ENCODE measurements around the gene EYA4. TPM values are rescaled to one million over a fixed set of nuclear protein-coding genes. Genes with fewer than 3 reads are reported as not detected.
A peak's percentile ranks its signal among the peaks of the same experiment; 100 is the strongest.

The EYA4 gene
- total and polyA plus RNA-seq, 3 experiments from 2014 or later = not detected

DNA sequence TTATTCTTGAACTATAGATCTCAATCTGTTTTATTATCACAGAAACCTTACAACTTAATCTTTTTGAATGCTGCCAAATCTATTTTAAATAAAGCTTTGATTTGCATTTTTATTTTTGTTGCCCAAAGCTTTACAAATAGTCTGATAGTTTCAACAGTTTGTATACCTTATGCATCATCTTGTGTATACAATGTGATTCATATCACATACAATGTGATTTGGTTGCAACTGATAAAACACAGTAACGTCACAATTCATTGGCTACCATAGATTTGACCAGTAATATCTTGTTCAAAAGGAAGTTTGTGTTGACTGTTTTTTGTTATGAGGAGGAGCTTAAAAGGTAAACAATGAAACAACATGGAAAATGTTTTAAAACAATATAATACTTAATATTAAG, 110.9 kb downstream of the EYA4 start:
- Mint-ChIP-seq H3K27ac (no peak overlapping the region), H3K36me3 (no peaks in the 10 kb centered on the region), H3K27me3 (no peaks in the 10 kb centered on the region), H3K9me3 (no peaks in the 10 kb centered on the region), H3K4me1 (no peaks in the 10 kb centered on the region), H3K4me3 (no peak overlapping the region)
- POLR2A ChIA-PET = no interaction called here
- no peaks in the 10 kb centered on the region for H3K9me3 ChIP-seq (ENCODE audit: low read length)
- H3K27me3 ChIP-seq (ENCODE audit: insufficient read depth, low read length, poor library complexity, severe bottlenecking) = no peaks in the 10 kb centered on the region
- no peaks in the 10 kb centered on the region for H3K4me1 ChIP-seq (ENCODE audit: insufficient read depth, low read length)
- no peak overlapping the region for H3K27ac ChIP-seq (ENCODE audit: low read depth, low read length)
- DNase-seq = no peak
- H3K4me3 ChIP-seq (ENCODE audit: low read length) = no peak overlapping the region
- no peaks in the 10 kb centered on the region for H3K36me3 ChIP-seq (ENCODE audit: insufficient read depth, low read length)
- CTCF ChIA-PET = no interaction called here

GRCh38 chr6:133353061-133353460, 111.9 kb downstream of the EYA4 start:
- Histone ChIP-seq H3K27me3 (ENCODE audit: insufficient read depth, low read length, poor library complexity, severe bottlenecking) (no peaks in the 10 kb centered on the region), H3K4me1 (ENCODE audit: insufficient read depth, low read length) (no peaks in the 10 kb centered on the region), H3K27ac (ENCODE audit: low read depth, low read length) (no peak overlapping the region), H3K4me3 (ENCODE audit: low read length) (no peak overlapping the region), H3K9me3 (ENCODE audit: low read length) (no peaks in the 10 kb centered on the region), H3K36me3 (ENCODE audit: insufficient read depth, low read length) (no peaks in the 10 kb centered on the region)
- H3K4me1 Mint-ChIP-seq = no peaks in the 10 kb centered on the region
- ChIA-PET POLR2A (no interaction called here), CTCF (no interaction called here)
- DNase-seq = no peak
- H3K4me3 Mint-ChIP-seq = no peak overlapping the region
- no peaks in the 10 kb centered on the region for H3K36me3 Mint-ChIP-seq
- no peaks in the 10 kb centered on the region for H3K27me3 Mint-ChIP-seq
- no peaks in the 10 kb centered on the region for H3K9me3 Mint-ChIP-seq
- no peak overlapping the region for H3K27ac Mint-ChIP-seq

DNA sequence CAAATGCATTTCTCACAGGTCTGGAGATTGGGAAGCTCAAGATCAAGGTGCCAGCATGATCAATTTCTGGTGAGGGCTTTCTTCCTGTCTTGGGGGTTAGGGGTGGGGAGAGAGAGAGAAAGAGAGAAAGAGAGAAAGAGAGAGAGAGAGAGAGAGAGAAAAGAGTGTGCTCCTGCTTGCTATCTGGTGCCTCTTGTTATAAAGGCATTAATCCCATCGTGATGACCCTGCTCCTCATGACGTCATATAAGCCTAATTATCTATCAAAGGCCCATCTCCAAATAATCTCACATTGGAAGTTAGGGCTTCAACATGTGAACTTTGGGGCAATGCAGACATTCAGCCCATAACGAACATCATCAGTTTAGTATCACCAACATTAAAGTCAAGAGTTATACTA, 114.8 kb downstream of the EYA4 start:
- Mint-ChIP-seq H3K27me3 (no peaks in the 10 kb centered on the region), H3K4me1 (no peaks in the 10 kb centered on the region), H3K36me3 (no peaks in the 10 kb centered on the region), H3K9me3 (no peaks in the 10 kb centered on the region), H3K27ac (no peak overlapping the region), H3K4me3 (no peak overlapping the region)
- ChIA-PET POLR2A (no interaction called here), CTCF (no interaction called here)
- H3K4me3 ChIP-seq (ENCODE audit: low read length) = no peak overlapping the region
- no peaks in the 10 kb centered on the region for H3K36me3 ChIP-seq (ENCODE audit: insufficient read depth, low read length)
- no peaks in the 10 kb centered on the region for H3K9me3 ChIP-seq (ENCODE audit: low read length)
- H3K4me1 ChIP-seq (ENCODE audit: insufficient read depth, low read length) = no peaks in the 10 kb centered on the region
- no peaks in the 10 kb centered on the region for H3K27me3 ChIP-seq (ENCODE audit: insufficient read depth, low read length, poor library complexity, severe bottlenecking)
- no peak overlapping the region for H3K27ac ChIP-seq (ENCODE audit: low read depth, low read length)
- DNase-seq = no peak

GRCh38 chr6:133358574-133359150, 117.5 kb downstream of the EYA4 start:
- no peaks in the 10 kb centered on the region for H3K4me1 Mint-ChIP-seq
- no peak overlapping the region for H3K27ac Mint-ChIP-seq
- no peak overlapping the region for H3K4me3 Mint-ChIP-seq
- no peaks in the 10 kb centered on the region for H3K9me3 ChIP-seq (ENCODE audit: low read length)
- no peaks in the 10 kb centered on the region for H3K9me3 Mint-ChIP-seq
- no peak for DNase-seq
- no peaks in the 10 kb centered on the region for H3K36me3 Mint-ChIP-seq
- no peak overlapping the region for H3K27ac ChIP-seq (ENCODE audit: low read depth, low read length)
- ChIA-PET POLR2A (no interaction called here), CTCF (no interaction called here)
- H3K36me3 ChIP-seq (ENCODE audit: insufficient read depth, low read length) = no peaks in the 10 kb centered on the region
- H3K4me1 ChIP-seq (ENCODE audit: insufficient read depth, low read length) = no peaks in the 10 kb centered on the region
- no peak overlapping the region for H3K4me3 ChIP-seq (ENCODE audit: low read length)
- no peaks in the 10 kb centered on the region for H3K27me3 Mint-ChIP-seq
- H3K27me3 ChIP-seq (ENCODE audit: insufficient read depth, low read length, poor library complexity, severe bottlenecking) = no peaks in the 10 kb centered on the region

- H3K36me3 ChIP-seq (ENCODE audit: insufficient read depth, low read length) = no peaks in the 10 kb centered on the region
- no peaks in the 10 kb centered on the region for H3K9me3 Mint-ChIP-seq
- H3K4me3 ChIP-seq (ENCODE audit: low read length) = no peak overlapping the region
- no peak overlapping the region for H3K27ac ChIP-seq (ENCODE audit: low read depth, low read length)
- no peaks in the 10 kb centered on the region for H3K27me3 Mint-ChIP-seq
- ChIA-PET CTCF (no interaction called here), POLR2A (no interaction called here)
- no peaks in the 10 kb centered on the region for H3K4me1 ChIP-seq (ENCODE audit: insufficient read depth, low read length)
- DNase-seq = no peak
- H3K4me3 Mint-ChIP-seq = no peak overlapping the region
- H3K36me3 Mint-ChIP-seq = no peaks in the 10 kb centered on the region
- no peaks in the 10 kb centered on the region for H3K4me1 Mint-ChIP-seq
- no peak overlapping the region for H3K27ac Mint-ChIP-seq
- no peaks in the 10 kb centered on the region for H3K27me3 ChIP-seq (ENCODE audit: insufficient read depth, low read length, poor library complexity, severe bottlenecking)
- H3K9me3 ChIP-seq (ENCODE audit: low read length) = no peaks in the 10 kb centered on the region
Observed at GRCh38 chr6:133359256-133359655, 118.1 kb downstream of the EYA4 start.

- no peaks in the 10 kb centered on the region for H3K4me1 Mint-ChIP-seq
- no peak overlapping the region for H3K4me3 Mint-ChIP-seq
- no peak overlapping the region for H3K27ac Mint-ChIP-seq
- CTCF ChIA-PET = no interaction called here
- Histone ChIP-seq H3K27me3 (ENCODE audit: insufficient read depth, low read length, poor library complexity, severe bottlenecking) (no peaks in the 10 kb centered on the region), H3K4me3 (ENCODE audit: low read length) (no peak overlapping the region), H3K36me3 (ENCODE audit: insufficient read depth, low read length) (no peaks in the 10 kb centered on the region), H3K27ac (ENCODE audit: low read depth, low read length) (no peak overlapping the region), H3K9me3 (ENCODE audit: low read length) (no peaks in the 10 kb centered on the region), H3K4me1 (ENCODE audit: insufficient read depth, low read length) (no peaks in the 10 kb centered on the region)
- no peak for DNase-seq
- POLR2A ChIA-PET = no interaction called here
- H3K27me3 Mint-ChIP-seq = no peaks in the 10 kb centered on the region
- no peaks in the 10 kb centered on the region for H3K36me3 Mint-ChIP-seq
- no peaks in the 10 kb centered on the region for H3K9me3 Mint-ChIP-seq
Observed at GRCh38 chr6:133359760-133360159, 118.6 kb downstream of the EYA4 start.

DNA sequence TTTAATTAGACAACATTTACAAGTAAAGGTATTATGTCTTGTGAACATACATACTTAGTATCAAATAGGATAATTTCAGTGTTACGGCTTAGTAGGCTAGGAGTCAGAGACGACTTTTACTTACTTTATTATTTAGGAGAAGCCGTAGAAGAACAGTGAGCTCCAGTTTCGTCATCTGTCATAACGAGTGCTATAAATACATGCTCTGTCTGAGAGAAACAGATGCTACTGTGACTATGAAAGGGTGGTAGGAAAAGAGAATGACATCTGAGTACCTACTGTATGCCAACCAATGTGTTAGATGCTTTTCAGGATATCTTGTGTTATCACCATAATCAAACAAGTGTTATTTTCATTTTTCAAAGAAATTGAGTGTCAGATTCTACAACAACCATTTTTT, 119.0 kb downstream of the EYA4 start:
- no peaks in the 10 kb centered on the region for H3K4me1 Mint-ChIP-seq
- no peaks in the 10 kb centered on the region for H3K27me3 ChIP-seq (ENCODE audit: insufficient read depth, low read length, poor library complexity, severe bottlenecking)
- CTCF ChIA-PET = no interaction called here
- no peak for DNase-seq
- H3K27me3 Mint-ChIP-seq = no peaks in the 10 kb centered on the region
- POLR2A ChIA-PET = no interaction called here
- H3K36me3 ChIP-seq (ENCODE audit: insufficient read depth, low read length) = no peaks in the 10 kb centered on the region
- no peaks in the 10 kb centered on the region for H3K4me1 ChIP-seq (ENCODE audit: insufficient read depth, low read length)
- no peak overlapping the region for H3K4me3 ChIP-seq (ENCODE audit: low read length)
- no peaks in the 10 kb centered on the region for H3K36me3 Mint-ChIP-seq
- no peak overlapping the region for H3K4me3 Mint-ChIP-seq
- H3K27ac ChIP-seq (ENCODE audit: low read depth, low read length) = no peak overlapping the region
- H3K9me3 Mint-ChIP-seq = no peaks in the 10 kb centered on the region
- no peak overlapping the region for H3K27ac Mint-ChIP-seq
- no peaks in the 10 kb centered on the region for H3K9me3 ChIP-seq (ENCODE audit: low read length)

- H3K27me3 ChIP-seq (ENCODE audit: insufficient read depth, low read length, poor library complexity, severe bottlenecking) = no peaks in the 10 kb centered on the region
- no peaks in the 10 kb centered on the region for H3K4me1 Mint-ChIP-seq
- no peaks in the 10 kb centered on the region for H3K27me3 Mint-ChIP-seq
- ChIA-PET POLR2A (no interaction called here), CTCF (no interaction called here)
- H3K27ac Mint-ChIP-seq = no peak overlapping the region
- H3K4me3 Mint-ChIP-seq = peak overlapping the region in 1 of 7 donors; percentile 8
- no peaks in the 10 kb centered on the region for H3K9me3 ChIP-seq (ENCODE audit: low read length)
- H3K36me3 ChIP-seq (ENCODE audit: insufficient read depth, low read length) = no peaks in the 10 kb centered on the region
- H3K27ac ChIP-seq (ENCODE audit: low read depth, low read length) = no peak overlapping the region
- DNase-seq = no peak
- no peaks in the 10 kb centered on the region for H3K4me1 ChIP-seq (ENCODE audit: insufficient read depth, low read length)
- no peaks in the 10 kb centered on the region for H3K9me3 Mint-ChIP-seq
- H3K36me3 Mint-ChIP-seq = no peaks in the 10 kb centered on the region
- no peak overlapping the region for H3K4me3 ChIP-seq (ENCODE audit: low read length)
Observed at GRCh38 chr6:133362813-133363212, 121.7 kb downstream of the EYA4 start.

DNA sequence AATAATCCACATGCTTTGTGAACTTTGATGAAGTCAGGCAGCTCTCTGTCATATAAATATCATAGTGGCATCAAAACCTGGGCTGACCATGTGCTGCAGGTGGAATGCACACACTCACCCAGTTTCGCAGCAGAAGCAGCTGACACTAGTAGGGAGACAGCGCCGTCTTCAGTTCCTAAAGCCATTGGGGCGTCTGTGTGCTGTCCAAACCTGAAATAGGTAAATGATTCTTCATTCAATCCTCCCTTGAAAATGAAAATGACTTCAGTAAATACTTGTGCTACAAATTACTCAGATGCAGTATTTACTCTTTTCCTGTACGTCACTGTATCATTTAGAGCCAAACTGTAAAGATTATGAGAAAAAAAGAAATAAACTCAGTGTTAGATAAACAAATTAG, 127.5 kb downstream of the EYA4 start:
- Histone ChIP-seq H3K27me3 (ENCODE audit: insufficient read depth, low read length, poor library complexity, severe bottlenecking) (no peaks in the 10 kb centered on the region), H3K36me3 (ENCODE audit: insufficient read depth, low read length) (no peaks in the 10 kb centered on the region), H3K9me3 (ENCODE audit: low read length) (no peaks in the 10 kb centered on the region), H3K27ac (ENCODE audit: low read depth, low read length) (no peak overlapping the region), H3K4me1 (ENCODE audit: insufficient read depth, low read length) (no peaks in the 10 kb centered on the region), H3K4me3 (ENCODE audit: low read length) (no peak overlapping the region)
- ChIA-PET CTCF (no interaction called here), POLR2A (no interaction called here)
- no peak overlapping the region for H3K27ac Mint-ChIP-seq
- H3K27me3 Mint-ChIP-seq = no peaks in the 10 kb centered on the region
- no peaks in the 10 kb centered on the region for H3K4me1 Mint-ChIP-seq
- no peaks in the 10 kb centered on the region for H3K9me3 Mint-ChIP-seq
- no peak overlapping the region for H3K4me3 Mint-ChIP-seq
- DNase-seq = no peak
- H3K36me3 Mint-ChIP-seq = no peaks in the 10 kb centered on the region
